ENCODE data around the gene GSC2. TPM values are rescaled to one million over a fixed set of nuclear protein-coding genes. Genes with fewer than 3 reads are reported as not detected.

The GSC2 gene
- polyA plus RNA-seq, 4 donors: not detected

DNA sequence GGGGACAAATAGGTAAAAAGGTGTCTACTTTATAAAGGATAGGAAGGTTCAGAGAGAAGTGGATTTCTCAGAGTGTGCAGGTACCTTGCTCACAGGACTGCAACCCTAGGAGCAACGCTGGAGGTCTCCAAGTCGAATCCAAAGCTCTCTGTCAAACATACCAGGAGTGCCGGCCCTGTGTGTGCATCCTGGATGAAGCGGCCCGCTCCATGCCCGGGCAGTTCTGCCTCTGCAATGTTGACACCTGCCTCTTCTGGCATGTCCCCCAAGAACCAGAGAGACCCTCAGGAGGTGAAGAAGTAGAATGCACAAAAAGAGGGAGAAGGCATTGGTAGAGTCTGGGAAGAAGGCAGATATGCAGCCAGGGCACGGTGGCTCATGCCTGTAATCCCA, 22.1 kb downstream of the GSC2 start:
- 87 to 94% (median 91%) methylated on average over 7 of the region's 7 CpGs for WGBS, 3 donors
- Histone ChIP-seq H3K36me3 (ENCODE audit: control insufficient read depth in 3 of 3, insufficient read depth in 2 of 3, low read depth in 1 of 3, low read length in 3 of 3) (peaks cover 0 to 21% (median 0%) of the 10 kb centered on the region in 3 donors), H3K4me3 (ENCODE audit: low read depth in 1 of 3, low read length in 3 of 3) (no peak overlapping the region), H3K27ac (ENCODE audit: low read depth in 1 of 3, low read length in 2 of 3) (no peak overlapping the region), H3K4me1 (ENCODE audit: control insufficient read depth in 3 of 3, insufficient read depth in 2 of 3, low read depth in 1 of 3, low read length in 2 of 3) (peaks cover 0 to 12% (median 0%) of the 10 kb centered on the region in 3 donors), H3K27me3 (ENCODE audit: control insufficient read depth in 3 of 3, insufficient read depth in 3 of 3, low read length in 3 of 3) (no peaks in the 10 kb centered on the region), H3K9me3 (ENCODE audit: control insufficient read depth in 2 of 2, insufficient read depth in 1 of 2, low read depth in 1 of 2, low read length in 1 of 2) (no peaks in the 10 kb centered on the region)
- DNase-seq: no peak
- no peak for FAIRE-seq

DNA sequence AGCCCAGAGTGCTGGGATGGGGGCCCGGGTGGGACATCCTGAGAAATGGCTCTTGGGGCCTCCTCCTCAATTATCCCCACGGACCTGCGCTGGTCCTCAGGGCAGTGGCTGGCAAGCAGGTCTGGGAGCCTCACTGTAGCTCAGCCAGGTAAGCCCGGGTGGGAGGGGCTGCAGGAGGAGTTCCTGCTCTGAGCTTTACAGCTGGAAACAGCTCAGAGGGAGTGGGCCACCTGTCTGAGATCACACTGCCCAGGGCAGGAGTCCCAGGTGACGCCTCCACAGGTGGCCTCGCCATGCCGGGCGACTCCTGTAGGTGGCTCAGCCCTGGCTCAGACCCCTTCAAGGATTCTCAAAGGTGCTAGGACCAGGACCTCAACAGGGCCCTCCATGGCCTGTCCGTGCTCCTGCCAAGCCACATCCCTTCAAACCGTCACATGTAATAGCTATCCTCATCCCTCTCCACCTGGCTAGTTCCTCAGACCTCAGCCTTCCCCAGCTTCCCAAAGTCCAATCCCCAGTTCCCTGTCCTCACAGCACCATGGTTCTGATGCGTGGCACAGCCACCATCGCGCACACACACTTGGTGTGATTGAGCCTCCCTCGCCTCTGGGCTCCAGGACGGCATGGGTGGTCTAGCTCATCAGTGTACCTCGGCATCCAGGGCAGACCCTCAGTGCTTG, 22.6 kb downstream of the GSC2 start:
- Histone ChIP-seq H3K4me3 (ENCODE audit: low read depth in 1 of 3, low read length in 3 of 3) (no peak overlapping the region), H3K9me3 (ENCODE audit: control insufficient read depth in 2 of 2, insufficient read depth in 1 of 2, low read depth in 1 of 2, low read length in 1 of 2) (no peaks in the 10 kb centered on the region), H3K4me1 (ENCODE audit: control insufficient read depth in 3 of 3, insufficient read depth in 2 of 3, low read depth in 1 of 3, low read length in 2 of 3) (peaks cover 0 to 14% (median 0%) of the 10 kb centered on the region in 3 donors), H3K27ac (ENCODE audit: low read depth in 1 of 3, low read length in 2 of 3) (no peak overlapping the region), H3K27me3 (ENCODE audit: control insufficient read depth in 3 of 3, insufficient read depth in 3 of 3, low read length in 3 of 3) (no peaks in the 10 kb centered on the region), H3K36me3 (ENCODE audit: control insufficient read depth in 3 of 3, insufficient read depth in 2 of 3, low read depth in 1 of 3, low read length in 3 of 3) (peaks cover 0 to 16% (median 0%) of the 10 kb centered on the region in 3 donors)
- DNase-seq (peak in 1 of 2 donors; percentile 21), FAIRE-seq (no peak)
- WGBS, 3 donors: 54 to 82% (median 75%) methylated on average over 16 of the region's 16 CpGs

DNA sequence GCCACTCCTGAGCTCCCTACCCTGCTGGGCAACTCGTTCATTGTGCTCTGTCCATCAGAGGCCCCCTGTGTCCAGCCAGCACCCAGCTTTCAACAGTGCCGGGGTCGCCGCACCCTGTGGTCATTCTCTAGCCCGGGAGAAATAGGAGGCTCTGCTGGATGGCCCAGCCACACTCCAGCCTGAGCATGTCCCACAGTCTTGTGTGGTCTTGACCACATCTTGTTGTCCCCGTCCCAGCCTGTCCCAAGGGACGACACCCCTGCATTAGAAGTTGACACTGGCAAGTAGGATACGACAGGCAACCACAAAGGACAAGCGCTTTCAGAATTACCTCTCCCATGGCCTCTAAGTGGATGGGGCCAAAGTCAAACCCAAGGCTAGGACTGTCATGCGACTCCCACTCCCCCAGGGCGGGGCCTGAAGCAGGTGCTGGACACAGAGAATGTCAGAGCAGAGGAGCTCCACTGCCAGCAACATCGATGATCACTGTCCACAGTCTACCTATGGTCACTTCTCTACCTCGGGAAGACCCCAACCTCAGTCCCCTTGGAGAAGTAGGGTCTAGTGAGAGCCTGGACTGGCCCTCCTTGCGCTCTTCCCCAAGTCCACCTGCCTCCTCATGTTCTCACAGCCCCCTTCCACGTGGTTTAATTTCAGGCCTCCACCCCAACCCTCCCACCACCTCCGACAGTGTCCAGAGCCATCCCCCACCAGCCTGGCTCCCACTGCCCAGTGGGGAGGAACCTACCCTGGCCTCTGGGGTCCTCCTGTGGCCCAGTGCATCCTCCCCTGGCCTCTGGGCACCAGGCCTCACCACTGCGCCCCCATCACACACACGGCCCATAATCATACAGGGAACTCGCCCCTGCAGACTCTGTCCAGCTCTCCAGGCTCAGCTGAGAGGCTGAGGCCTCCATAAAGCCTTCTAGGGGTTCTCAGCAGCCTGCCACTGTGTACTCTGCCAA, 23.5 kb downstream of the GSC2 start:
- FAIRE-seq (no peak), DNase-seq (peak in 1 of 2 donors; percentile 52)
- no peaks in the 10 kb centered on the region for H3K27me3 ChIP-seq (ENCODE audit: control insufficient read depth in 3 of 3, insufficient read depth in 3 of 3, low read length in 3 of 3)
- 77 to 85% (median 83%) methylated on average over 19 of the region's 19 CpGs for WGBS, 3 donors
- no peak overlapping the region for H3K4me3 ChIP-seq (ENCODE audit: low read depth in 1 of 3, low read length in 3 of 3)
- peaks cover 0 to 7% (median 0%) of the 10 kb centered on the region in 3 donors for H3K36me3 ChIP-seq (ENCODE audit: control insufficient read depth in 3 of 3, insufficient read depth in 2 of 3, low read depth in 1 of 3, low read length in 3 of 3)
- no peaks in the 10 kb centered on the region for H3K9me3 ChIP-seq (ENCODE audit: control insufficient read depth in 2 of 2, insufficient read depth in 1 of 2, low read depth in 1 of 2, low read length in 1 of 2)
- H3K4me1 ChIP-seq (ENCODE audit: control insufficient read depth in 3 of 3, insufficient read depth in 2 of 3, low read depth in 1 of 3, low read length in 2 of 3): peaks cover 0 to 14% (median 0%) of the 10 kb centered on the region in 3 donors
- H3K27ac ChIP-seq (ENCODE audit: low read depth in 1 of 3, low read length in 2 of 3): no peak overlapping the region

DNA sequence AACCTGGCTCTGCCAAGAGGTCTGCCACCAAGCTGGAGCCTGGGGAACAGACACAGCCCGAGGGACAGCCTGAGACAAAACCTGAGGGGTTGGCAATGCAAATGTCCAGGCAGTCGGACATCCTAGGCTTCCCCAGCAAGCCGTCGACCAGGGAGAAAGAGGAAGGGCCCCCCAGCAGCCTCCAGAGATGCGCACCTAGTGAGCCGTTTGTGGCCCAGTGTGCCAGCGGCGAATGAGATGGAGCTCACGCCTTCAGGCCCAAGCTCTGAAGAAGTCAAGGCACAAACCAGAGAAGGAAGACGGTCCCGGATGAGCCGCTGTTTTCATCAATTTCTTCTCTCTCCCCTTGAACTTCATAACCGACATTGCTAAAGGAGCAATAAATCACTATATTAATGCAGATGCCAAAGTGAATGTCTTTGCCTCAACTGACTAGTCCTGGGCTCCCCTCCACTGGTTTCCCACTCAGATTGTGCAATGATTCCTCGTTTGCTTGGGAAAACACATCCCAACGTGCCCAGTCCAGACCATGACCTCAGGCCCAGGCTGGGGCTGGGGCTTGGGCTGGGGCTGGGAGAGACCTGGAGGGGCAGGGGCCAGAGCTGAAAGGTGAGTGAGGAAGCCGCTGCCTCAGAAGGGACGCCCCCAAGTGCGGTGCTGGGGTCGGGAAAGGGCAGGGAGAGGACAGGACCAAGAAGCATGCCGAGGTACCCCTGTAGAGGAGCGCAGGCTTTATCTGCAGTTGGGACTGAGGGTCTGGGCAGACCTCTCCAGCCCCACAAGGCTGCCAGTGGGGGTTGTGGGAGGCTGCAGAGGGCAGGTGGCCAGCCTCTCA, 24.4 kb downstream of the GSC2 start:
- Histone ChIP-seq H3K27me3 (ENCODE audit: control insufficient read depth in 3 of 3, insufficient read depth in 3 of 3, low read length in 3 of 3) (no peaks in the 10 kb centered on the region), H3K4me1 (ENCODE audit: control insufficient read depth in 3 of 3, insufficient read depth in 2 of 3, low read depth in 1 of 3, low read length in 2 of 3) (peaks cover 0 to 19% (median 3%) of the 10 kb centered on the region in 3 donors), H3K9me3 (ENCODE audit: control insufficient read depth in 2 of 2, insufficient read depth in 1 of 2, low read depth in 1 of 2, low read length in 1 of 2) (no peaks in the 10 kb centered on the region), H3K4me3 (ENCODE audit: low read depth in 1 of 3, low read length in 3 of 3) (no peak overlapping the region), H3K27ac (ENCODE audit: low read depth in 1 of 3, low read length in 2 of 3) (no peak overlapping the region), H3K36me3 (ENCODE audit: control insufficient read depth in 3 of 3, insufficient read depth in 2 of 3, low read depth in 1 of 3, low read length in 3 of 3) (peaks cover 0 to 2% (median 0%) of the 10 kb centered on the region in 3 donors)
- 87 to 88% (median 88%) methylated on average over 19 to 21 of the region's 21 CpGs for WGBS, 3 donors
- FAIRE-seq: no peak
- no peak for DNase-seq

DNA sequence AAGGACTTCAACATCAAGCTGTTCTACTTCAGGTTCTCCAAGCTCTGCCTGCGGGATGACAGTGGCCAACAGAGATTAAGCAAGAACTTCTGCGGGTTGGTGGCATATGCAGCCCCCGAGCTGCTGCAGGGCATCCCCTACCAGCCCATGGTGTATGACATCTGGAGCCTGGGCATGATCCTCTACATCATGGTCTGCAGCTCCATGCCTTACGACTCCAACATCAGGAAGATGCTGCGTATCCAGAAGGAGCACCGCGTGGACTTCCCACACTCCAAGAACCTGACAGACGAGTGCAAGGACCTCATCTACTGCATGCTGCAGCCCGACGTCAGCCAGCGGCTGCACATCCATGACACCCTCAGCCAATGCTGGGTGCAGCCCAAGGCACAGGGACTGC, 25.1 kb downstream of the GSC2 start:
- WGBS, 3 donors: 94% methylated on average over 11 of the region's 11 CpGs
- no peak overlapping the region for H3K4me3 ChIP-seq (ENCODE audit: low read depth in 1 of 3, low read length in 3 of 3)
- H3K36me3 ChIP-seq (ENCODE audit: control insufficient read depth in 3 of 3, insufficient read depth in 2 of 3, low read depth in 1 of 3, low read length in 3 of 3): peaks cover 0 to 7% (median 0%) of the 10 kb centered on the region in 3 donors
- peaks cover 4 to 25% (median 9%) of the 10 kb centered on the region in 3 donors for H3K4me1 ChIP-seq (ENCODE audit: control insufficient read depth in 3 of 3, insufficient read depth in 2 of 3, low read depth in 1 of 3, low read length in 2 of 3)
- DNase-seq (no peak), FAIRE-seq (no peak)
- H3K27ac ChIP-seq (ENCODE audit: low read depth in 1 of 3, low read length in 2 of 3): no peak overlapping the region
- H3K9me3 ChIP-seq (ENCODE audit: control insufficient read depth in 2 of 2, insufficient read depth in 1 of 2, low read depth in 1 of 2, low read length in 1 of 2): no peaks in the 10 kb centered on the region
- H3K27me3 ChIP-seq (ENCODE audit: control insufficient read depth in 3 of 3, insufficient read depth in 3 of 3, low read length in 3 of 3): no peaks in the 10 kb centered on the region

DNA sequence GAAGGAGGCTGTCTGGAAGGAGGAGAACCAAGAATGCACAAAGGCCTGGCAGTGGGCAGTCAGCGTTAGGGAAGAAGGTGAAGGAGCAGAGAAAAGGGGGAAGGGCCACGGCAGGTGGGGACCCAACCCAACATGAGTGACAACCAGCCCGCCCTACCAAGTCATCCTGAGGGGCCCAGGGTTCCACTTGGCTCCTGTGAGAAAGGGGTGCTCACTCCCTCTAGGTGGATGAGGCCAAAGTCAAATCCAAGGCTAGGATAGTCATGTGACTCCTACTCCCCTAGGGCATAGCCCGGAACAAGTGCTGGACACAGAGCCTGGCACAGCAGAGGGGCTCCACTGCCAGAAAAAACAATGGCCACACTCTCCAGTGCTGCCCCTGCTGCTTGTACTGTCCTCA, 25.7 kb downstream of the GSC2 start:
- 72 to 83% (median 75%) methylated on average over 3 to 4 of the region's 4 CpGs for WGBS, 3 donors

DNA sequence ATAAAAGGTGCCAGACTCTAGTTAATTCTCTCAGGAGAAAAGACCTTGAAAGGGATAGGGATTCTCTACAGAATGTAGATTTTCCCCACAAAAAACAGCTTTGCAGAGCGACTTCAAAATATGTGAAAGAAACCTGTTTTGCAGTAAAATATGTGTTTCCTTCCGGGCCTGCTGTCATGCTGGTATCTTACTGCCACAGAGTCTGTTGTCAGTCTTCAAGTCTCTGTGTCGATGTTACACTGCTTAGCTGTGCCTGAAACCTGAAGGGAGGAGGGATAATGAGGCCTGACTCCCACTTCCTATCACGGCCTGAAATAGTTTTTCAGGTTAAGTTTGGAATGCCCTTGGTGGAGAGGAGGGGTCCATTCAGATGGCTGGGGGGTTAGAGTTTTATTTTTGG, 26.2 kb downstream of the GSC2 start:
- peaks cover 0 to 16% (median 0%) of the 10 kb centered on the region in 3 donors for H3K36me3 ChIP-seq (ENCODE audit: control insufficient read depth in 3 of 3, insufficient read depth in 2 of 3, low read depth in 1 of 3, low read length in 3 of 3)
- no peaks in the 10 kb centered on the region for H3K9me3 ChIP-seq (ENCODE audit: control insufficient read depth in 2 of 2, insufficient read depth in 1 of 2, low read depth in 1 of 2, low read length in 1 of 2)
- H3K27me3 ChIP-seq (ENCODE audit: control insufficient read depth in 3 of 3, insufficient read depth in 3 of 3, low read length in 3 of 3): no peaks in the 10 kb centered on the region
- no peak overlapping the region for H3K4me3 ChIP-seq (ENCODE audit: low read depth in 1 of 3, low read length in 3 of 3)
- DNase-seq: no peak
- no peak for FAIRE-seq
- WGBS, 3 donors: 88 to 92% (median 88%) methylated on average over 4 of the region's 4 CpGs
- no peak overlapping the region for H3K27ac ChIP-seq (ENCODE audit: low read depth in 1 of 3, low read length in 2 of 3)
- H3K4me1 ChIP-seq (ENCODE audit: control insufficient read depth in 3 of 3, insufficient read depth in 2 of 3, low read depth in 1 of 3, low read length in 2 of 3): peaks cover 4 to 29% (median 10%) of the 10 kb centered on the region in 3 donors

More for the DNA sequence above, 25.7 kb downstream of the GSC2 start:
- Histone ChIP-seq H3K36me3 (ENCODE audit: control insufficient read depth in 3 of 3, insufficient read depth in 2 of 3, low read depth in 1 of 3, low read length in 3 of 3) (peaks cover 0 to 12% (median 0%) of the 10 kb centered on the region in 3 donors), H3K9me3 (ENCODE audit: control insufficient read depth in 2 of 2, insufficient read depth in 1 of 2, low read depth in 1 of 2, low read length in 1 of 2) (no peaks in the 10 kb centered on the region), H3K4me1 (ENCODE audit: control insufficient read depth in 3 of 3, insufficient read depth in 2 of 3, low read depth in 1 of 3, low read length in 2 of 3) (peaks cover 4 to 29% (median 10%) of the 10 kb centered on the region in 3 donors), H3K27ac (ENCODE audit: low read depth in 1 of 3, low read length in 2 of 3) (no peak overlapping the region), H3K27me3 (ENCODE audit: control insufficient read depth in 3 of 3, insufficient read depth in 3 of 3, low read length in 3 of 3) (no peaks in the 10 kb centered on the region), H3K4me3 (ENCODE audit: low read depth in 1 of 3, low read length in 3 of 3) (no peak overlapping the region)
- FAIRE-seq (no peak), DNase-seq (peak in 1 of 2 donors; percentile 35)

Data from small intestine (tissue), 7 donors.